Frontal cortex (tissue), 4 donors: ENCODE results near the gene SLC25A39. TPM values are rescaled to one million over a fixed set of nuclear protein-coding genes. Genes with fewer than 3 reads are reported as not detected.
A peak's percentile ranks its signal among the peaks of the same experiment; 100 is the strongest.

Experiments
- DNase-seq, 2 donors: peaks; one replicate each; pipeline ENCODE4 v3.0.0; 2012; ENCODE audit warnings: low spot score in 2 of 2
- FAIRE-seq: peaks from 2 replicates; lab custom pipeline; 2012; peaks lifted over from hg19 to GRCh38; lab: Jason Lieb, UNC
- small RNA-seq: library from RNA; depleted of rRNA; stranded (forward); fragments of <200 nt; gene quantifications from one replicate; pipeline ENCODE3, GENCODE V24; 2014
- total RNA-seq: library from RNA; depleted of rRNA; stranded (reverse); fragments of >200 nt; gene quantifications from one replicate; pipeline ENCODE4 v1.2.3, GENCODE V29; 2014
- donor health status: control.
- donor health status: control.
- donor health status: control.

SLC25A39 gene
- total RNA-seq, 1 donor from 2014 or later = 30.2 TPM

DNA sequence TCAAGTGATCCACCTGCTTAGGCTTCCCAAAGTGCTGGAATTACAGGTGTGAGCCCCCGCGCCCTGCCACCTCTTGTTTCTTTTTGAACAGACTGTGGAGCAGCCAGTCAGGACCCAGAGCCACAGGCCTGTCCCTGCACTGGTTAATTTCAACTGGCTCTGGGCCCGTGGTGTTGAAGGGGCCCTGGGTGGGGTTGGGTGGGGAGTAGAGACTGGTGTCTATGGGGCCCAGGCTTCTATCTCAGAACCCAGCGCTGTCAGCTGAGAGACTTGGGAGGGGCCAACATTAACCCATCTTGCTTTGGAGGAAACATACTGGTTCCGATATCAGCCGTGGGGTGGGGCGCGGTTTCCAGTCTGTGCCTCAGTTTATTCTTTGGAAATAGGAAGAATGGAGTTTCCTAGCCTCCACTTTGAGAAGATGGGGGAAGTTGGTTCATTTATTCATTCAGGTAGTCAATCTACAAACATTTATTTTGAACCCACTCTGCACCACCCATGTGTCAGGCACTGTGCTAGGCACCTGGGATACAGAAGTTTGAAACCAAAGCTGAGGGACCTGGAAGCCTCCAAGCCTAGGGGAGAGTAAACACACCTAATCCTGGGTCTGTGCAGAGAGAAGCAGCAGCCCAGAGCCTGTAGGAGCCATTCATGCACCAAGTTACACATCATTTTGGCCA, 41.1 kb downstream of the SLC25A39 start:
- no peak for FAIRE-seq
- no peak for DNase-seq

DNA sequence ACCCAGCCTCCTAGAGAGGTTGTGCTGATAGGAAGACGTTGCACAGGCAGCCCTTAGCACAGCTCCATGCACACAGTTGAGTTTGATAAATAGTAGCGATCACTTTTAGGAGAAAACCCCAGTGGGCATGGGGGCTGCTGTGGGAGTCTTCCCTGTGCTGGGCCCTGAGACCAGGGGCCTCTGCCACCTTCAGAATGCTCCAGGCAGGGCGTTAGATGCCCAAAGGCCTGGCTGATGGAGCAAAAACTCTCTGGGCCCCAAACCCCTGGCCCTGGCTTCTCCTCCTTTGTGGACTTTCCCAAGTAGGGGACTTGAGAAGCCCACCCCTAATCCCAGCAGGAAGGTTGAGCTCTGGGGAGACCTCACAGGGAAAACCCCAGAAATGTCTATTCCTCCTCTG, 42.4 kb downstream of the SLC25A39 start:
- no peak for FAIRE-seq
- no peak for DNase-seq

DNA sequence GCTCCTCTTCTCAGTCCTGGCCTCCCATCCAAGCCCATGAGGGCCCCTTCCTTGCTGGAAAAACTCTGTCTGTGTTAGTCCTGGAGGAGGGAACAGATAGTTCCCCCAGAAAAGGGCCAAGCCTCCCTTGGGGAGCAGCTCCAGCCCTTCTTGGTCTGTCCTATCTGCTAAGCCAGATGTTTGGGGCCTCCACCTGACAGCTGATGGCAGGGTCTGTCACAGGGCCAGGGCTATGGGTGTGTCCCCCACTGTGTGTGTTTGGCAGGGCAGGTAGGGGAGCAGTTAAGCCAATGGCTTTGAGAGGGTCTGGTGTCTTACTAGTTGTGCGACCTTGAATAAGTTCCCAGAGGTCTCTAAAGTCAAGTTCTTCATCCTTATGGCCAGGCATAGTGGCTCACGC, 43.1 kb downstream of the SLC25A39 start:
- FAIRE-seq (no peak), DNase-seq (no peak)

DNA sequence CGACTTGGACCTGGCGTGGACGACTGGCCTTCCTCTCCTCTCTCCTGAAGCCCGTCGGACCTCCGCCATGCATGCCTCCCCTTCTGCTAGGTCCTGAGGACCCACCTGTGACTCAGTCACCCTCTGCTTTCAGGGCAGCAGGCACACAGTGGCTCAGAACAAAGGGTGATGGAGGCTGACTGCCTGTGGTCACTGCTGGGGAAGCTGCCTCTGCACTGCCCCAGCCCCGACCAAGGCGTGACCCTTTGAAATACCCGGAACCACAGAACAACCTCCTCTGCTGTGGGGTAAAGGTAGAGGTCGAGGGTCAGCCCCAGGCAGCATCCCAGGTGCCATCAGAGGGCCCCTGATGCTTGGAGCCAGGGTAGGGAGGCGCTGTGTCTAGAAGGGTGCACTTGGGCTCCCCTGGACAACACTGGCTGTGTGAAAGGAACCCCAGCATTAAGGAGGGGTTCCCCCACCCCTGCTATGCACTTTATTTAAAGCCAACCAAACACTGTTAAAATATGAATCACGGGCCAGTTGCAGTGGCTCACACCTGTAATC, 44.2 kb downstream of the SLC25A39 start:
- FAIRE-seq (no peak), DNase-seq (no peak)

DNA sequence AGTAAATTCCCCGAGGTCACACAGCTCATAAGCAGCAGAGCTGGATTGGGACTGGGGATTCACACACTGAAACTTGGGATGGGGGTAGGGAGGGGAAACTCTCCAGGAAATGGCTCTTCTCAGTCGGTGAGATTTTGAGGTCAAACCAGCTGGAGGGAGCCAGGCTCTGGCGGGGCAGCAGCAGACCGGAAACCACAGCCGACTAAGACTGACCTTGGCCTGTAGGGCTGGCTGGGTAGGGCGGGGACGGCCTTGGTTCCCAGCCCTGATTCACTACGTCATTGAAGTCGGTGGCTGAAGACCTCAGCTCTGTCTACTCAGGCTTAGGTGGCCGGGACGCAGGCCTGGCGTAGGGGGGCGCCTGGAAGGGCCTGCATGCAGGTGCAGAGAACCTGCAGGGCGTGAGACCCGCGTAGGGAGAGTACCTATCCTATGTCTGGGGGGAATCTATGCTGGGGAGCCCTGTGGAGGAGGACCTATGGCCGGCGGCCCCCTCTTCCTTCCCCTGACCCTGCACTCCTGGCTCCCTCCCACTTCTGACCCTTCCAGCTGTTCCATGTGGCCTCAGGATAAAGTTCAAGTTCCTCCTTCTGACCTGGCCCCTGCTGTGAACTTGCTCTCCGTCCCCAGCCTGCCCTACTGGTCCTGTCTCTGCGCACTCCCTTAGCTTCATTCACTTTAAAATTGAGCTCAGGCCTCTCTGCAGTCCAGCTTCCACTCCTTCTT, 44.8 kb downstream of the SLC25A39 start:
- DNase-seq (peak; percentile 11 to 56), FAIRE-seq (no peak)

DNA sequence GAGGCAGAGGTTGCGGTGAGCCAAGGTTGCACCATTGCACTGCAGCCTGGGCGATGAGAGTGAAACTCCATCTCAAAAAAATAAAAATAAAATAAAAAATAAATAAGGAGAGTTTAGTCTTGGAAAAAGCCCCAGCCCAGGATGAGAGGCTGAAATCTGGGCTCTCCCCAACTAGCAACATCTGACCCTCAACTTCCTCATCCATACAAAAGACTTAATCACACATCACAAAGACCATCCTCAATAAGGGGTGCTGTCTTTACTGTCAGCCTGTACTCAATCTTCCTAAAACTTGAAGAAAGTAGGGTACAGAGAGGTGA, 45.3 kb downstream of the SLC25A39 start:
- FAIRE-seq = no peak
- DNase-seq = no peak

DNA sequence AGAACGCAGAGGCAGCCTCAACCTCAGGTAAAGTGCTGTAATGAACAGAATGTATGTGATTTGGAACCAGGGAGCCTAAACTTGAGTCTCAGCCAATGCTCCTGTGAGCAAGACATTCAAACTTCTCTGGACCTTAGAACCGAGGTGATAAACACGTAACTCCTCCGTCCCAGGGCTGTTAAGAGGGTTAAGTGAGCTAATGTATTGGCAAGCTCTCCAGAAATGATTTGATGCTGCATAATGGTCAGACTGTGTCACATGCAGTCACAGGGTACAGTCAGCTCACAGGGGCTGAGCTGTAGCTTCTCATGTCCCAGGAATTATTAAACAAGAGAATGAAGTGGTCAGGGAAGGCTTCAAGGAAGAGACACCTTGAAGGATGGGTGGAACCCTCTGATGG, 46.6 kb downstream of the SLC25A39 start:
- DNase-seq (no peak), FAIRE-seq (no peak)

DNA sequence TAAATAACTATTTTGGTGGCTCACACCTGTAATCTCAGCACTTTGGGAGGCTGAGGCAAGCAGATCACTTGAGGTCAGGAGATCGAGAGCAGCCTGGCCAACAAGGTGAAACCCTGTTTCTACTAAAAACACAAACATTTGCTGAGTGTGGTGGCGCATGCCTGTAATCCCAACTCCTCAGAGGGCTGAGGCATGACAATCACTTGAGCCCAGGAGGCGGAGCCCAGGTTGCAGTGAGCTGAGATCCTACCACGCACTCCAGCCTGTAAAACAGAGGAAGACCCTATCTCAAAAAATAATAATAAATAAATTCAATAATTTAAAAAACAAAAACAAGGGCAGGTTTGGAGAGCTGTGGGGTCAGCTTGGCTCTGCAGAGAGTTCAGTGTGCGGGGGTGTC, 51.0 kb downstream of the SLC25A39 start:
- DNase-seq = no peak
- FAIRE-seq = no peak

DNA sequence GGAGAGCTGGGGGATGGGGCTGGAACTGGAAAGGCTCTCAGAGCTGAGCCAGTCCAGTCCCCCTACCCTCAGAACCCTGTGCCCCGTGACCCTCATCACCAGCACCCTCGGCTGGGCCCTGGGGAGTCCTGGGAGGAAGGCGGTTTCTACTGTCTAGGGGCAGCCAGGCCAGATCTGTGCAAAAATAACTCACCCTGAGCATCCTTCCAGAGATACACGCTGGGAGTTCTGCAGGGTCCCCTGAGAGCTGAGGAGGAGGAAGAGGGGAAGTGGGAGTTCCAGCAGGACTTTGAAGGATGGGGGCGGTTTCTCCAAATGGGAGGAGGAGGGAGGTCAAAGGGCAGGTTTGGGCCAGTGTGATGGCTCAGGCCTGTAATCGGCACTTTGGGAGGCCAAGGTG, 51.7 kb downstream of the SLC25A39 start:
- DNase-seq (no peak), FAIRE-seq (no peak)

DNA sequence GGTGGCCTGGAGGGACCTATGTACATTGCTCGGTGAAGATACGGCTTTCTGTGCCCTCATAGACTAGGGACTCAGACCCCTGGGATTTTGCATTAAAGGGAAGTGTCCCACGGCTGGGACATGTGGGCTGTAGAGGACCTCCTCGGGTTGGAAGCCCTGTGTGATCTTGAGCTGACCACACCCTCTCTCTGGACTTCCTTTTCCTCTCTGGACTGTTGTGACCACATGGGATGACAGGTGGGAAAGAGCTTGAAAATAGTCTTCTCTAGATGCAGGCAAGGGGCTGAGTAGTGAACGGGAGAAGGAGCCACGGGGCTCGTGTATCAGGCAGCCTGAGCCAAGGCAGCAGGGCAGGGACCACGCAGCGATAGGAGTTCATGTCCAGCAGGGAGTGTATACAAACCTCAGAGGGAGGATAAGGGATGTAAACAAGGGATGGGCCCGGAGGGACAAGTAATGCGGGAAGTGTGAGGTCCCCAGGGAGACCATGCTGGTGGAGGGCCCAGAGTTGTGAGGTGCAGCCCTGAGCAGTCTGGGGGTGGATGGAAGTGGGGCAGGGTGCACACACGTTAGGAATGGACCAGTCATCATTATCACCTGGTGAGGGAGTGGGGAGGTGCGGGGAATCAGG, 52.2 kb downstream of the SLC25A39 start:
- FAIRE-seq (no peak), DNase-seq (no peak)

Small RNA genes within 50 kb of the gene (small RNA-seq; reads per million reads assigned to genes)
- gene RF00012 (not detected), gene RN7SL507P (not detected), gene RNU6-453P (not detected)

Other genes with a start within 250 kb of the SLC25A39 start
- gene HDAC5, start 201.2 kb downstream of the SLC25A39 start, total RNA-seq = 87.6 TPM
- 0.82 TPM for gene HROB, start 182.9 kb downstream of the SLC25A39 start, total RNA-seq
- not detected for gene ASB16, start 154.1 kb downstream of the SLC25A39 start, total RNA-seq
- 22.0 TPM for gene TMUB2, start 137.9 kb downstream of the SLC25A39 start, total RNA-seq
- gene ATXN7L3, start 124.9 kb downstream of the SLC25A39 start, total RNA-seq = 64.4 TPM
- gene UBTF, start 105.1 kb downstream of the SLC25A39 start, total RNA-seq = 69.3 TPM
- 4.9 TPM for gene SLC4A1, start 56.7 kb downstream of the SLC25A39 start, total RNA-seq
- 123 TPM for gene RUNDC3A, start 16.2 kb downstream of the SLC25A39 start, total RNA-seq
- 44.0 TPM for gene GRN, start 20.5 kb upstream of the SLC25A39 start, total RNA-seq
- gene FAM171A2, start 39.0 kb upstream of the SLC25A39 start, total RNA-seq = 60.7 TPM
- gene ITGA2B, start 64.8 kb upstream of the SLC25A39 start, total RNA-seq = 0.82 TPM
- gene GPATCH8, start 178.6 kb upstream of the SLC25A39 start, total RNA-seq = 21.6 TPM
- 3.7 TPM for gene FZD2, start 232.7 kb upstream of the SLC25A39 start, total RNA-seq